ENCODE results near the gene MYOCD. TPM values are rescaled to one million over a fixed set of nuclear protein-coding genes. Genes with fewer than 3 reads are reported as not detected.

The MYOCD gene
- polyA plus RNA-seq, 12 donors, result 0.46 to 12.9 (median 0.96) TPM; not detected in 1

Other genes with a start within 250 kb of the MYOCD start
- 10 to 100 TPM in 1 of 12 donors, 1 to 10 TPM in 10, not detected in 1; 3.6 to 10.7 (median 5.1) TPM for gene ARHGAP44, start 123.6 kb downstream of the MYOCD start, polyA plus RNA-seq (ENCODE audit: insufficient read length in 12 of 12)